PC-9 (cell line): ENCODE measurements around the gene NKAIN2. TPM values are rescaled to one million over a fixed set of nuclear protein-coding genes. Genes with fewer than 3 reads are reported as not detected.

ENCODE experiments used
- BruUV-seq: library from RNA; stranded (reverse); fragments of 400-500 nt; replicated peaks from 2 replicates; lab custom pipeline; 2021; lab: Mats Ljungman, UMichigan
- CTCF ChIA-PET: fragments of 300-600 bp; sonication (Branson Sonifier 250); formaldehyde crosslinking; loops from one replicate; lab custom pipeline; 2022; ENCODE audit warnings: antibody characterized with exemption; lab: Charles Lee
- POLR2A ChIA-PET: fragments of 300-600 bp; sonication (Branson Sonifier 250); formaldehyde crosslinking; loops from one replicate; lab custom pipeline; 2022; ENCODE audit warnings: antibody characterized with exemption; ENCODE audit not compliant: unreplicated experiment; lab: Charles Lee
- DNase-seq, 2 experiments: peaks; one replicate each; pipeline versions ENCODE4 v3.0.0 to v3.0.0-alpha.2; 2015 to 2022; ENCODE audit warnings: mixed read lengths in 1 of 2
- H2AFZ ChIP-seq: fragments of 200-600 bp; sonication (generic); 2 replicates; pipeline ENCODE4 v1.8.1; 2017; ENCODE audit warnings: antibody characterized with exemption
- H3F3A ChIP-seq: fragments of 200-600 bp; sonication (generic); 2 replicates; pipeline ENCODE4 v1.8.1; 2017; ENCODE audit warnings: antibody characterized with exemption, mild to moderate bottlenecking, low read depth; ENCODE audit not compliant: insufficient read depth
- H3K27ac ChIP-seq: fragments of 200-600 bp; sonication (generic); 2 replicates; pipeline ENCODE4 v1.6.1; 2016; ENCODE audit warnings: mixed run types
- H3K27me3 ChIP-seq: fragments of 200-600 bp; sonication (generic); 2 replicates; pipeline ENCODE4 v1.6.1; 2016; ENCODE audit warnings: low read depth, mixed run types; ENCODE audit not compliant: insufficient read depth
- H3K36me3 ChIP-seq: fragments of 200-600 bp; sonication (generic); 2 replicates; pipeline ENCODE4 v1.6.1; 2016; ENCODE audit warnings: low read depth, mixed run types
- H3K4me1 ChIP-seq: fragments of 200-600 bp; sonication (generic); replicated peaks from 2 replicates; pipeline ENCODE4 v1.6.1; 2016; ENCODE audit warnings: mixed run types; ENCODE audit not compliant: insufficient read depth
- H3K4me2 ChIP-seq: fragments of 200-600 bp; sonication (generic); 2 replicates; pipeline ENCODE4 v1.6.1; 2017; ENCODE audit warnings: mixed run types
- H3K4me3 ChIP-seq: fragments of 200-600 bp; sonication (generic); 2 replicates; pipeline ENCODE4 v1.6.1; 2016; ENCODE audit warnings: mixed run types
- H3K79me2 ChIP-seq: fragments of 200-600 bp; sonication (generic); 2 replicates; pipeline ENCODE4 v1.6.1; 2017; ENCODE audit warnings: low read depth, mixed run types
- H3K9me2 ChIP-seq: fragments of 200-600 bp; sonication (generic); 2 replicates; pipeline ENCODE4 v1.8.1; 2017; ENCODE audit warnings: mild to moderate bottlenecking; ENCODE audit not compliant: insufficient read depth
- H3K9me3 ChIP-seq: fragments of 200-600 bp; sonication (generic); 2 replicates; pipeline ENCODE4 v1.8.1; 2016; ENCODE audit warnings: low read depth; ENCODE audit not compliant: insufficient read depth
- H4K20me1 ChIP-seq: fragments of 200-600 bp; sonication (generic); 2 replicates; pipeline ENCODE4 v1.8.1; 2017; ENCODE audit not compliant: insufficient read depth
- CTCF ChIP-seq: fragments of 200-600 bp; sonication (generic); conservative IDR thresholded peaks from 2 replicates; pipeline ENCODE4 v1.6.1; 2017; ENCODE audit warnings: mixed run types, antibody characterized with exemption, mild to moderate bottlenecking, moderate library complexity
- EZH2 ChIP-seq: fragments of 200-600 bp; sonication (generic); IDR thresholded peaks from 2 replicates; pipeline ENCODE4 v1.8.0; 2017; ENCODE audit warnings: antibody characterized with exemption, low read depth
- intact Hi-C: fragments of 100-400 bp; cut with micrococcal nuclease; formaldehyde crosslinking; loops from one replicate; pipeline ENCODE4 v1.10.0; 2022; ENCODE audit not compliant: unreplicated experiment
- total RNA-seq: library from RNA; stranded (reverse); gene quantifications from 2 replicates; pipeline ENCODE4 v1.2.3, GENCODE V29; 2021

Gene NKAIN2
- total RNA-seq, 1 experiment from 2014 or later, result not detected

- H3K9me3 ChIP-seq, result no peaks in the 10 kb centered on the region
- intact Hi-C loops, result no loop called here
- no peak overlapping the region for H3K4me3 ChIP-seq
- H3K27me3 ChIP-seq, result no peaks in the 10 kb centered on the region
- no peak overlapping the region for H3K27ac ChIP-seq
- no peaks in the 10 kb centered on the region for H3F3A ChIP-seq
- TF ChIP-seq EZH2 (no peak), CTCF (no peak)
- no peak for DNase-seq
- no peaks in the 10 kb centered on the region for H3K79me2 ChIP-seq
- H3K4me2 ChIP-seq, result no peak overlapping the region
- ChIA-PET CTCF (no interaction called here), POLR2A (no interaction called here)
- H3K4me1 ChIP-seq, result no peaks in the 10 kb centered on the region
- no peaks in the 10 kb centered on the region for H4K20me1 ChIP-seq
- H3K36me3 ChIP-seq, result no peaks in the 10 kb centered on the region
- BruUV-seq, result no TSS peak
- peaks cover 5% of the 10 kb centered on the region; the same call in 1 of the 2 replicates for H3K9me2 ChIP-seq
- H2AFZ ChIP-seq, result no peak overlapping the region
Measured at GRCh38 chr6:124683507-124683906, 879.8 kb downstream of the NKAIN2 start.

GRCh38 chr6:124684621-124685020, 881.0 kb downstream of the NKAIN2 start:
- no TSS peak for BruUV-seq
- Histone ChIP-seq H3K4me2 (no peak overlapping the region), H4K20me1 (no peaks in the 10 kb centered on the region), H3F3A (no peaks in the 10 kb centered on the region), H3K79me2 (no peaks in the 10 kb centered on the region), H3K36me3 (no peaks in the 10 kb centered on the region), H2AFZ (no peak overlapping the region), H3K4me3 (no peak overlapping the region), H3K9me2 (peaks cover 5% of the 10 kb centered on the region; the same call in 1 of the 2 replicates), H3K4me1 (no peaks in the 10 kb centered on the region), H3K27ac (no peak overlapping the region), H3K27me3 (no peaks in the 10 kb centered on the region), H3K9me3 (no peaks in the 10 kb centered on the region)
- POLR2A ChIA-PET, result no interaction called here
- DNase-seq, result no peak
- TF ChIP-seq EZH2 (no peak), CTCF (no peak)
- CTCF ChIA-PET, result no interaction called here
- intact Hi-C loops, result no loop called here

GRCh38 chr6:124688369-124688768, 884.7 kb downstream of the NKAIN2 start:
- Histone ChIP-seq H3K4me2 (no peak overlapping the region), H2AFZ (no peak overlapping the region), H3F3A (no peaks in the 10 kb centered on the region), H3K79me2 (no peaks in the 10 kb centered on the region), H3K4me3 (no peak overlapping the region), H3K27me3 (no peaks in the 10 kb centered on the region), H3K27ac (no peak overlapping the region), H3K9me2 (no peaks in the 10 kb centered on the region), H3K36me3 (no peaks in the 10 kb centered on the region), H3K9me3 (no peaks in the 10 kb centered on the region), H4K20me1 (no peaks in the 10 kb centered on the region), H3K4me1 (no peaks in the 10 kb centered on the region)
- DNase-seq, result no peak
- intact Hi-C loops, result no loop called here
- CTCF ChIA-PET, result no interaction called here
- no TSS peak for BruUV-seq
- TF ChIP-seq EZH2 (no peak), CTCF (no peak)
- POLR2A ChIA-PET, result no interaction called here
